ENCODE measurements around the gene KCNQ5.

DNA sequence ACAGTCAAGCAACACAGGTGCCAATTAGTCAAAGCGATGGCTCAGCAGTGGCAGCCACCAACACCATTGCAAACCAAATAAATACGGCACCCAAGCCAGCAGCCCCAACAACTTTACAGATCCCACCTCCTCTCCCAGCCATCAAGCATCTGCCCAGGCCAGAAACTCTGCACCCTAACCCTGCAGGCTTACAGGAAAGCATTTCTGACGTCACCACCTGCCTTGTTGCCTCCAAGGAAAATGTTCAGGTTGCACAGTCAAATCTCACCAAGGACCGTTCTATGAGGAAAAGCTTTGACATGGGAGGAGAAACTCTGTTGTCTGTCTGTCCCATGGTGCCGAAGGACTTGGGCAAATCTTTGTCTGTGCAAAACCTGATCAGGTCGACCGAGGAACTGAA is 572.9 kb downstream of the KCNQ5 start:
- TF ChIP-seq, protein P1, sequence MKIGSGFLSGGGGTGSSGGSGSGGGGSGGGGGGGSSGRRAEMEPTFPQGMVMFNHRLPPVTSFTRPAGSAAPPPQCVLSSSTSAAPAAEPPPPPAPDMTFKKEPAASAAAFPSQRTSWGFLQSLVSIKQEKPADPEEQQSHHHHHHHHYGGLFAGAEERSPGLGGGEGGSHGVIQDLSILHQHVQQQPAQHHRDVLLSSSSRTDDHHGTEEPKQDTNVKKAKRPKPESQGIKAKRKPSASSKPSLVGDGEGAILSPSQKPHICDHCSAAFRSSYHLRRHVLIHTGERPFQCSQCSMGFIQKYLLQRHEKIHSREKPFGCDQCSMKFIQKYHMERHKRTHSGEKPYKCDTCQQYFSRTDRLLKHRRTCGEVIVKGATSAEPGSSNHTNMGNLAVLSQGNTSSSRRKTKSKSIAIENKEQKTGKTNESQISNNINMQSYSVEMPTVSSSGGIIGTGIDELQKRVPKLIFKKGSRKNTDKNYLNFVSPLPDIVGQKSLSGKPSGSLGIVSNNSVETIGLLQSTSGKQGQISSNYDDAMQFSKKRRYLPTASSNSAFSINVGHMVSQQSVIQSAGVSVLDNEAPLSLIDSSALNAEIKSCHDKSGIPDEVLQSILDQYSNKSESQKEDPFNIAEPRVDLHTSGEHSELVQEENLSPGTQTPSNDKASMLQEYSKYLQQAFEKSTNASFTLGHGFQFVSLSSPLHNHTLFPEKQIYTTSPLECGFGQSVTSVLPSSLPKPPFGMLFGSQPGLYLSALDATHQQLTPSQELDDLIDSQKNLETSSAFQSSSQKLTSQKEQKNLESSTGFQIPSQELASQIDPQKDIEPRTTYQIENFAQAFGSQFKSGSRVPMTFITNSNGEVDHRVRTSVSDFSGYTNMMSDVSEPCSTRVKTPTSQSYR (CRISPR knock-in tag; IDR thresholded peaks at IDR 0.05) = no peak
- TF ChIP-seq, protein P2, sequence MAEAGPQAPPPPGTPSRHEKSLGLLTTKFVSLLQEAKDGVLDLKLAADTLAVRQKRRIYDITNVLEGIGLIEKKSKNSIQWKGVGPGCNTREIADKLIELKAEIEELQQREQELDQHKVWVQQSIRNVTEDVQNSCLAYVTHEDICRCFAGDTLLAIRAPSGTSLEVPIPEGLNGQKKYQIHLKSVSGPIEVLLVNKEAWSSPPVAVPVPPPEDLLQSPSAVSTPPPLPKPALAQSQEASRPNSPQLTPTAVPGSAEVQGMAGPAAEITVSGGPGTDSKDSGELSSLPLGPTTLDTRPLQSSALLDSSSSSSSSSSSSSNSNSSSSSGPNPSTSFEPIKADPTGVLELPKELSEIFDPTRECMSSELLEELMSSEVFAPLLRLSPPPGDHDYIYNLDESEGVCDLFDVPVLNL (CRISPR knock-in tag; IDR thresholded peaks at IDR 0.05; ENCODE audit: borderline replicate concordance, low read depth) = no peak
- TF ChIP-seq, protein P3, sequence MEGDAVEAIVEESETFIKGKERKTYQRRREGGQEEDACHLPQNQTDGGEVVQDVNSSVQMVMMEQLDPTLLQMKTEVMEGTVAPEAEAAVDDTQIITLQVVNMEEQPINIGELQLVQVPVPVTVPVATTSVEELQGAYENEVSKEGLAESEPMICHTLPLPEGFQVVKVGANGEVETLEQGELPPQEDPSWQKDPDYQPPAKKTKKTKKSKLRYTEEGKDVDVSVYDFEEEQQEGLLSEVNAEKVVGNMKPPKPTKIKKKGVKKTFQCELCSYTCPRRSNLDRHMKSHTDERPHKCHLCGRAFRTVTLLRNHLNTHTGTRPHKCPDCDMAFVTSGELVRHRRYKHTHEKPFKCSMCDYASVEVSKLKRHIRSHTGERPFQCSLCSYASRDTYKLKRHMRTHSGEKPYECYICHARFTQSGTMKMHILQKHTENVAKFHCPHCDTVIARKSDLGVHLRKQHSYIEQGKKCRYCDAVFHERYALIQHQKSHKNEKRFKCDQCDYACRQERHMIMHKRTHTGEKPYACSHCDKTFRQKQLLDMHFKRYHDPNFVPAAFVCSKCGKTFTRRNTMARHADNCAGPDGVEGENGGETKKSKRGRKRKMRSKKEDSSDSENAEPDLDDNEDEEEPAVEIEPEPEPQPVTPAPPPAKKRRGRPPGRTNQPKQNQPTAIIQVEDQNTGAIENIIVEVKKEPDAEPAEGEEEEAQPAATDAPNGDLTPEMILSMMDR (IDR thresholded peaks at IDR 0.05) = no peak
- no peak for TF ChIP-seq CREB1 (CRISPR knock-in tag; IDR thresholded peaks at IDR 0.05)
- TF ChIP-seq, protein P4, sequence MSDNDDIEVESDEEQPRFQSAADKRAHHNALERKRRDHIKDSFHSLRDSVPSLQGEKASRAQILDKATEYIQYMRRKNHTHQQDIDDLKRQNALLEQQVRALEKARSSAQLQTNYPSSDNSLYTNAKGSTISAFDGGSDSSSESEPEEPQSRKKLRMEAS (CRISPR knock-in tag; IDR thresholded peaks at IDR 0.05) = no peak
- no peak for TF ChIP-seq ESRRA (CRISPR knock-in tag; IDR thresholded peaks at IDR 0.05; ENCODE audit: borderline replicate concordance)
- no peak for TF ChIP-seq ZNF263 (CRISPR knock-in tag; IDR thresholded peaks at IDR 0.05; ENCODE audit: low read depth)
- TF ChIP-seq, protein P5, sequence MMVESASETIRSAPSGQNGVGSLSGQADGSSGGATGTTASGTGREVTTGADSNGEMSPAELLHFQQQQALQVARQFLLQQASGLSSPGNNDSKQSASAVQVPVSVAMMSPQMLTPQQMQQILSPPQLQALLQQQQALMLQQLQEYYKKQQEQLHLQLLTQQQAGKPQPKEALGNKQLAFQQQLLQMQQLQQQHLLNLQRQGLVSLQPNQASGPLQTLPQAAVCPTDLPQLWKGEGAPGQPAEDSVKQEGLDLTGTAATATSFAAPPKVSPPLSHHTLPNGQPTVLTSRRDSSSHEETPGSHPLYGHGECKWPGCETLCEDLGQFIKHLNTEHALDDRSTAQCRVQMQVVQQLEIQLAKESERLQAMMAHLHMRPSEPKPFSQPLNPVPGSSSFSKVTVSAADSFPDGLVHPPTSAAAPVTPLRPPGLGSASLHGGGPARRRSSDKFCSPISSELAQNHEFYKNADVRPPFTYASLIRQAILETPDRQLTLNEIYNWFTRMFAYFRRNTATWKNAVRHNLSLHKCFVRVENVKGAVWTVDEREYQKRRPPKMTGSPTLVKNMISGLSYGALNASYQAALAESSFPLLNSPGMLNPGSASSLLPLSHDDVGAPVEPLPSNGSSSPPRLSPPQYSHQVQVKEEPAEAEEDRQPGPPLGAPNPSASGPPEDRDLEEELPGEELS (CRISPR knock-in tag; IDR thresholded peaks at IDR 0.05) = no peak
- TF ChIP-seq, protein P6, sequence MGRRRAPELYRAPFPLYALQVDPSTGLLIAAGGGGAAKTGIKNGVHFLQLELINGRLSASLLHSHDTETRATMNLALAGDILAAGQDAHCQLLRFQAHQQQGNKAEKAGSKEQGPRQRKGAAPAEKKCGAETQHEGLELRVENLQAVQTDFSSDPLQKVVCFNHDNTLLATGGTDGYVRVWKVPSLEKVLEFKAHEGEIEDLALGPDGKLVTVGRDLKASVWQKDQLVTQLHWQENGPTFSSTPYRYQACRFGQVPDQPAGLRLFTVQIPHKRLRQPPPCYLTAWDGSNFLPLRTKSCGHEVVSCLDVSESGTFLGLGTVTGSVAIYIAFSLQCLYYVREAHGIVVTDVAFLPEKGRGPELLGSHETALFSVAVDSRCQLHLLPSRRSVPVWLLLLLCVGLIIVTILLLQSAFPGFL (CRISPR knock-in tag; IDR thresholded peaks at IDR 0.05; ENCODE audit: borderline replicate concordance) = no peak
- TF ChIP-seq, protein P7, sequence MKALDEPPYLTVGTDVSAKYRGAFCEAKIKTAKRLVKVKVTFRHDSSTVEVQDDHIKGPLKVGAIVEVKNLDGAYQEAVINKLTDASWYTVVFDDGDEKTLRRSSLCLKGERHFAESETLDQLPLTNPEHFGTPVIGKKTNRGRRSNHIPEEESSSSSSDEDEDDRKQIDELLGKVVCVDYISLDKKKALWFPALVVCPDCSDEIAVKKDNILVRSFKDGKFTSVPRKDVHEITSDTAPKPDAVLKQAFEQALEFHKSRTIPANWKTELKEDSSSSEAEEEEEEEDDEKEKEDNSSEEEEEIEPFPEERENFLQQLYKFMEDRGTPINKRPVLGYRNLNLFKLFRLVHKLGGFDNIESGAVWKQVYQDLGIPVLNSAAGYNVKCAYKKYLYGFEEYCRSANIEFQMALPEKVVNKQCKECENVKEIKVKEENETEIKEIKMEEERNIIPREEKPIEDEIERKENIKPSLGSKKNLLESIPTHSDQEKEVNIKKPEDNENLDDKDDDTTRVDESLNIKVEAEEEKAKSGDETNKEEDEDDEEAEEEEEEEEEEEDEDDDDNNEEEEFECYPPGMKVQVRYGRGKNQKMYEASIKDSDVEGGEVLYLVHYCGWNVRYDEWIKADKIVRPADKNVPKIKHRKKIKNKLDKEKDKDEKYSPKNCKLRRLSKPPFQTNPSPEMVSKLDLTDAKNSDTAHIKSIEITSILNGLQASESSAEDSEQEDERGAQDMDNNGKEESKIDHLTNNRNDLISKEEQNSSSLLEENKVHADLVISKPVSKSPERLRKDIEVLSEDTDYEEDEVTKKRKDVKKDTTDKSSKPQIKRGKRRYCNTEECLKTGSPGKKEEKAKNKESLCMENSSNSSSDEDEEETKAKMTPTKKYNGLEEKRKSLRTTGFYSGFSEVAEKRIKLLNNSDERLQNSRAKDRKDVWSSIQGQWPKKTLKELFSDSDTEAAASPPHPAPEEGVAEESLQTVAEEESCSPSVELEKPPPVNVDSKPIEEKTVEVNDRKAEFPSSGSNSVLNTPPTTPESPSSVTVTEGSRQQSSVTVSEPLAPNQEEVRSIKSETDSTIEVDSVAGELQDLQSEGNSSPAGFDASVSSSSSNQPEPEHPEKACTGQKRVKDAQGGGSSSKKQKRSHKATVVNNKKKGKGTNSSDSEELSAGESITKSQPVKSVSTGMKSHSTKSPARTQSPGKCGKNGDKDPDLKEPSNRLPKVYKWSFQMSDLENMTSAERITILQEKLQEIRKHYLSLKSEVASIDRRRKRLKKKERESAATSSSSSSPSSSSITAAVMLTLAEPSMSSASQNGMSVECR (CRISPR knock-in tag; IDR thresholded peaks at IDR 0.05; ENCODE audit: borderline replicate concordance) = no peak

Measured in WTC11 (cell line).